Ovary (tissue), 3 donors: ENCODE data around the gene CDH11.

ENCODE experiments used
- CTCF ChIP-seq, 3 donors: fragments of 450-650 bp in 2 of 3; fragments of 200-600 bp in 1 of 3; IDR thresholded peaks; one replicate each; pipeline versions ENCODE4 v1.5.1 to v1.8.0; 2016 to 2022; ENCODE audit warnings: antibody characterized with exemption in 3 of 3, mild to moderate bottlenecking in 1 of 3
- POLR2A ChIP-seq: fragments of 450-650 bp; IDR thresholded peaks from one replicate; pipeline ENCODE4 v1.6.1; 2017; ENCODE audit warnings: antibody characterized with exemption, mild to moderate bottlenecking, moderate library complexity
- donor health status: DM: no; HTN: no; CAD: no.

GRCh38 chr16:64957246-64957645 is 164.6 kb downstream of the CDH11 start:
- no peak for TF ChIP-seq POLR2A
- TF ChIP-seq CTCF (IDR thresholded peaks at IDR 0.05): no peak
